HFFc6 (cell line): ENCODE data around the gene DIDO1. TPM values are rescaled to one million over a fixed set of nuclear protein-coding genes. Genes with fewer than 3 reads are reported as not detected.
"Not testable (repeated sequence)": the region's sequence is repeated elsewhere in the genome, so short reads cannot be mapped to it uniquely, and the experiment has no call there.

ENCODE experiments used
- DNase-seq: peaks from one replicate; pipeline ENCODE4 v3.0.0-alpha.2; 2018
- H3K27ac Mint-ChIP-seq: 2 replicates; pipeline ENCODE4 v1.8.0; 2020; ENCODE audit warnings: mild to moderate bottlenecking, mixed read lengths
- H3K27me3 Mint-ChIP-seq: 2 replicates; pipeline ENCODE4 v1.8.0; 2021; ENCODE audit warnings: mild to moderate bottlenecking, moderate library complexity, mixed read lengths; ENCODE audit not compliant: insufficient read depth
- H3K36me3 Mint-ChIP-seq: 2 replicates; pipeline ENCODE4 v1.8.0; 2021; ENCODE audit warnings: low read depth, mixed read lengths
- H3K4me1 Mint-ChIP-seq: 2 replicates; pipeline ENCODE4 v1.8.0; 2020; ENCODE audit warnings: low read depth, mixed read lengths
- H3K4me3 Mint-ChIP-seq: 2 replicates; pipeline ENCODE4 v1.8.0; 2020; ENCODE audit warnings: mild to moderate bottlenecking, moderate library complexity, mixed read lengths
- H3K9me3 Mint-ChIP-seq: 2 replicates; pipeline ENCODE4 v1.8.0; 2020; ENCODE audit warnings: mild to moderate bottlenecking, mixed read lengths
- CTCF ChIP-seq: fragments of 200-600 bp; sonication (generic); IDR thresholded peaks from 2 replicates; pipeline ENCODE4 v1.5.0; 2021; ENCODE audit warnings: antibody characterized with exemption, mild to moderate bottlenecking
- total RNA-seq, 6 experiments: library from RNA; stranded (reverse); fragmentation: NEBNext Ultra II Directional; extraction: Animal tissue kit (Norgen Biotek cat#: 25700); gene quantifications; 2 replicates in 1 of 6; 3 replicates in 5 of 6; pipeline ENCODE4 v1.2.3, GENCODE V29; 2021

DIDO1 gene
- total RNA-seq, 6 experiments from 2014 or later, result 31.9 to 36.1 (median 34.8) TPM

GRCh38 chr20:62855120-62855519 lies 71.2 kb downstream of the DIDO1 start:
- H3K4me3 Mint-ChIP-seq, result no peak overlapping the region
- no peak for TF ChIP-seq CTCF
- no peak for DNase-seq
- H3K4me1 Mint-ChIP-seq, result peaks cover 12% of the 10 kb centered on the region
- H3K27me3 Mint-ChIP-seq, result no peaks in the 10 kb centered on the region
- H3K9me3 Mint-ChIP-seq, result no peaks in the 10 kb centered on the region
- peaks cover 30% of the 10 kb centered on the region for H3K36me3 Mint-ChIP-seq
- no peak overlapping the region for H3K27ac Mint-ChIP-seq

GRCh38 chr20:62854121-62854520 lies 72.2 kb downstream of the DIDO1 start:
- no peak for TF ChIP-seq CTCF
- H3K9me3 Mint-ChIP-seq, result no peaks in the 10 kb centered on the region
- peaks cover 32% of the 10 kb centered on the region for H3K36me3 Mint-ChIP-seq
- H3K4me1 Mint-ChIP-seq, result peaks cover 2% of the 10 kb centered on the region; the same call in 1 of the 2 replicates
- DNase-seq, result no peak
- no peak overlapping the region for H3K27ac Mint-ChIP-seq
- H3K4me3 Mint-ChIP-seq, result no peak overlapping the region
- no peaks in the 10 kb centered on the region for H3K27me3 Mint-ChIP-seq

GRCh38 chr20:62853304-62853703 lies 73.0 kb downstream of the DIDO1 start:
- H3K36me3 Mint-ChIP-seq, result peaks cover 32% of the 10 kb centered on the region
- H3K4me1 Mint-ChIP-seq, H3K27me3 Mint-ChIP-seq, H3K9me3 Mint-ChIP-seq, DNase-seq, H3K4me3 Mint-ChIP-seq, H3K27ac Mint-ChIP-seq: not testable (repeated sequence)

GRCh38 chr20:62852841-62853240 lies 73.5 kb downstream of the DIDO1 start:
- DNase-seq, result no peak
- Mint-ChIP-seq H3K27ac (no peak overlapping the region), H3K4me3 (no peak overlapping the region), H3K36me3 (peaks cover 30% of the 10 kb centered on the region), H3K9me3 (no peaks in the 10 kb centered on the region), H3K4me1 (no peaks in the 10 kb centered on the region; the same call in 1 of the 2 replicates), H3K27me3 (no peaks in the 10 kb centered on the region)
- TF ChIP-seq CTCF, result no peak

GRCh38 chr20:62852196-62852595 lies 74.1 kb downstream of the DIDO1 start:
- Mint-ChIP-seq H3K9me3 (no peaks in the 10 kb centered on the region), H3K4me1 (no peaks in the 10 kb centered on the region), H3K36me3 (peaks cover 30% of the 10 kb centered on the region), H3K27me3 (no peaks in the 10 kb centered on the region), H3K4me3 (no peak overlapping the region), H3K27ac (no peak overlapping the region)
- no peak for TF ChIP-seq CTCF
- DNase-seq, result no peak

GRCh38 chr20:62850333-62850974 lies 75.9 kb downstream of the DIDO1 start:
- no peak overlapping the region for H3K27ac Mint-ChIP-seq
- no peak overlapping the region for H3K4me3 Mint-ChIP-seq
- TF ChIP-seq CTCF, result no peak
- no peaks in the 10 kb centered on the region for H3K27me3 Mint-ChIP-seq
- H3K36me3 Mint-ChIP-seq, result peaks cover 36% of the 10 kb centered on the region
- no peaks in the 10 kb centered on the region for H3K9me3 Mint-ChIP-seq
- H3K4me1 Mint-ChIP-seq, result no peaks in the 10 kb centered on the region
- DNase-seq, result no peak
